Thyroid gland (tissue), 4 donors: ENCODE measurements around the gene ANKRD33B. TPM values are rescaled to one million over a fixed set of nuclear protein-coding genes. Genes with fewer than 3 reads are reported as not detected.

ENCODE experiments used
- DNase-seq, 2 donors: peaks; one replicate each; pipeline ENCODE4 v3.0.0-alpha.2; 2019
- H3K27ac ChIP-seq, 3 donors: fragments of 200-600 bp; sonication (generic); 1 replicate in 2 of 3; 2 replicates in 1 of 3; pipeline ENCODE4 v1.5.1; 2016 to 2019; ENCODE audit warnings: mild to moderate bottlenecking in 1 of 3, moderate library complexity in 1 of 3
- H3K27me3 ChIP-seq: fragments of 200-600 bp; sonication (generic); one replicate; pipeline ENCODE4 v1.5.1; 2019
- H3K36me3 ChIP-seq, 2 donors: fragments of 200-600 bp; sonication (generic); one replicate each; pipeline ENCODE4 v1.5.1; 2016 to 2019
- H3K4me1 ChIP-seq, 2 donors: fragments of 200-600 bp; sonication (generic); one replicate each; pipeline ENCODE4 v1.5.1; 2017 to 2019
- H3K4me3 ChIP-seq, 3 donors: fragments of 200-600 bp; sonication (generic); replicated peaks in 1 of 3; 1 replicate in 2 of 3; 2 replicates in 1 of 3; pipeline ENCODE4 v1.5.1; 2016; ENCODE audit warnings: mild to moderate bottlenecking in 1 of 3
- H3K9me3 ChIP-seq: fragments of 200-600 bp; sonication (generic); one replicate; pipeline ENCODE4 v1.5.1; 2017
- CTCF ChIP-seq, 6 experiments: fragments of 200-600 bp in 3 of 6; fragments of 450-650 bp in 3 of 6; sonication (generic) in 3 of 6; IDR thresholded peaks; one replicate each; pipeline ENCODE4 v1.5.1; 2016 to 2019; ENCODE audit warnings: antibody characterized with exemption in 6 of 6, mild to moderate bottlenecking in 2 of 6, inconsistent platforms in 1 of 6, moderate library complexity in 1 of 6
- POLR2A ChIP-seq, 2 donors: fragments of 450-650 bp; IDR thresholded peaks; one replicate each; pipeline ENCODE4 v1.6.1; 2017; ENCODE audit warnings: antibody characterized with exemption in 2 of 2, mild to moderate bottlenecking in 2 of 2, moderate library complexity in 1 of 2
- WGBS, 2 donors: methylation state at CpG; one replicate each; pipeline ENCODE4 v1.1.5; 2017; 5-methylcytosine and 5-hydroxymethylcytosine counted together
- intact Hi-C: fragments of 100-400 bp; cut with DNase I; formaldehyde crosslinking; loops from one replicate; pipeline ENCODE4 v1.15.1; 2023
- total RNA-seq, 4 donors: library from RNA; depleted of rRNA; stranded (reverse); fragments of >200 nt; gene quantifications; one replicate each; pipeline ENCODE4 v1.2.3, GENCODE V29; 2016

The ANKRD33B gene
- total RNA-seq, 4 donors from 2014 or later = 0.67 to 1.6 (median 1.1) TPM

DNA sequence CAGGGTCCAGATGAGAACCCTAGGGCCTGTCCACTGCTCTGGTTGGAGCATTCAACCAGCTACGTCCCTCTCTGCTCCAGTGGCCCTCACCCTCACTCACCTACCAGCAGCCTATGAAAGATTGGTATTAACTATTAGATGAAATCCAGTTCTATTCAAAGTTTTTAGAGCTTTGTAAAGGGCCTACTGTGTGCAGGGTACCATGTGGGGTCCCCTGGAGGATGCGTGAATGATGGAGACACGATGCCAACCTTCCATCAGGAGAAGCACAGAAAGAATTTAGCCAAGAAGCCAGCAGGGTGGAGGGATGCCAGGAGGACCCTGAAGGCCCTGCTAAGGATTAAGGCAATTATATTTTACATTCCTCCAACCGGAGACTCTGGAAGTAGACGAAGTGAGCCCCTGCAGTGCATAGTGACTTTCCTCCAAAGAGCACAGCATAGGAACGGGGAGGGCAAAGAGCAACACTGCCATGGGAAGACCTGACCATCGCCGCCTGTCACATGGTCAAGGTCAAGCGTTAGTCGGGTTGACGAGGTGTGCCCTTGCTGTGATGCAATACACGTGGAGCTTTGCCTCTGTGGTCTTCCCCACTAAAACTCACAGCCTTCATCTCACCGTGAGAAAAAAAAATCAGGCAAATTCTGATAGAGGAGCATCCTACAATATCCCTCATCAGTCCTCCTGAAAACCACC lies 22.8 kb upstream of the ANKRD33B start:
- TF ChIP-seq POLR2A (IDR thresholded peaks at IDR 0.05) (no peak), CTCF (IDR thresholded peaks at IDR 0.05) (no peak)
- 93 to 94% methylated on average over 13 of the region's 13 CpGs for WGBS, 2 donors
- Histone ChIP-seq H3K4me1 (no peaks in the 10 kb centered on the region), H3K27ac (no peak overlapping the region), H3K9me3 (no peaks in the 10 kb centered on the region), H3K27me3 (no peaks in the 10 kb centered on the region), H3K36me3 (no peaks in the 10 kb centered on the region), H3K4me3 (no peak overlapping the region)
- intact Hi-C loops = no loop called here
- DNase-seq = no peak

- no peaks in the 10 kb centered on the region for H3K27me3 ChIP-seq
- 71 to 76% methylated on average over 2 of the region's 2 CpGs for WGBS, 2 donors
- DNase-seq = no peak
- H3K36me3 ChIP-seq = no peaks in the 10 kb centered on the region
- no peak for TF ChIP-seq POLR2A (IDR thresholded peaks at IDR 0.05)
- no peak for TF ChIP-seq CTCF (IDR thresholded peaks at IDR 0.05)
- H3K27ac ChIP-seq = no peak overlapping the region
- H3K9me3 ChIP-seq = no peaks in the 10 kb centered on the region
- H3K4me1 ChIP-seq = no peaks in the 10 kb centered on the region
- intact Hi-C loops = no loop called here
- H3K4me3 ChIP-seq = no peak overlapping the region
Observed at GRCh38 chr5:10542055-10542550, 21.8 kb upstream of the ANKRD33B start.

- Histone ChIP-seq H3K27me3 (no peaks in the 10 kb centered on the region), H3K36me3 (no peaks in the 10 kb centered on the region), H3K4me3 (no peak overlapping the region), H3K27ac (no peak overlapping the region), H3K9me3 (no peaks in the 10 kb centered on the region), H3K4me1 (no peaks in the 10 kb centered on the region)
- DNase-seq = no peak
- intact Hi-C loops = no loop called here
- no peak for TF ChIP-seq POLR2A (IDR thresholded peaks at IDR 0.05)
- TF ChIP-seq CTCF (IDR thresholded peaks at IDR 0.05) = no peak
- 78 to 83% methylated on average over 7 of the region's 7 CpGs for WGBS, 2 donors
Observed at GRCh38 chr5:10543585-10544040, 20.3 kb upstream of the ANKRD33B start.

DNA sequence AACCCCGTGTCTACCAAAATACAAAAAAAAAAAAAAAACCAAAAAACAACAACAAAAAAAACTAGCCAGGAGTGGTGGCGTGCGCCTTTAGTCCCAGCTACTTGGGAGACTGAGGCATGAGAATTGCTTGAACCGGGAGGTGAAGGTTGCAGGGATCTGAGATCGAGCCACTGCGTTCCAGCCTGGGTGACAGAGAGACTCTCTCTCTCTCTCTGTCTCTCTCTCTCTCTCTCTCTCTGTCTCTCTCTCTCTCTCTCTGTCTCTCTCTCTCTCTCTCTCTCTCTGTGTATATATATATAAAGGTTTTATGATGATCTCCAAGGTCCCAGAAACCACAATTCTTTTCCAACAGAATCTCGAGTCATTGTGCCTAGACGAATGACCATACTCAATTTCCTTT lies 18.8 kb upstream of the ANKRD33B start:
- no peaks in the 10 kb centered on the region for H3K4me1 ChIP-seq
- intact Hi-C loops = no loop called here
- H3K4me3 ChIP-seq = no peak overlapping the region
- H3K9me3 ChIP-seq = no peaks in the 10 kb centered on the region
- H3K36me3 ChIP-seq = no peaks in the 10 kb centered on the region
- TF ChIP-seq POLR2A (IDR thresholded peaks at IDR 0.05) = no peak
- TF ChIP-seq CTCF (IDR thresholded peaks at IDR 0.05) = no peak
- H3K27me3 ChIP-seq = no peaks in the 10 kb centered on the region
- H3K27ac ChIP-seq = no peak overlapping the region
- 85 to 86% methylated on average over 8 of the region's 8 CpGs for WGBS, 2 donors
- no peak for DNase-seq

GRCh38 chr5:10546186-10546585 lies 17.7 kb upstream of the ANKRD33B start:
- no peak for DNase-seq
- WGBS, 2 donors = 62 to 71% methylated on average over 7 of the region's 7 CpGs
- no peak overlapping the region for H3K27ac ChIP-seq
- H3K4me1 ChIP-seq = no peaks in the 10 kb centered on the region
- no peaks in the 10 kb centered on the region for H3K27me3 ChIP-seq
- TF ChIP-seq CTCF (IDR thresholded peaks at IDR 0.05) = no peak
- H3K4me3 ChIP-seq = no peak overlapping the region
- intact Hi-C loops = no loop called here
- no peaks in the 10 kb centered on the region for H3K36me3 ChIP-seq
- H3K9me3 ChIP-seq = no peaks in the 10 kb centered on the region
